Suppressor macrophage (primary cell): ENCODE measurements around the gene DGKI.
A peak's percentile ranks its signal among the peaks of the same experiment; 100 is the strongest.
"Not testable (repeated sequence)": the region's sequence is repeated elsewhere in the genome, so short reads cannot be mapped to it uniquely, and the experiment has no call there.

ENCODE experiments used
- DNase-seq, 4 experiments: peaks; one replicate each; pipeline ENCODE4 v3.0.0-alpha.2; 2020 to 2022

The DGKI gene

GRCh38 chr7:137734221-137734620, 112.6 kb downstream of the DGKI start:
- no peak for DNase-seq

- no peak for DNase-seq
These were observed 114.6 kb downstream of the DGKI start for GRCh38 chr7:137732168-137732567.

DNA sequence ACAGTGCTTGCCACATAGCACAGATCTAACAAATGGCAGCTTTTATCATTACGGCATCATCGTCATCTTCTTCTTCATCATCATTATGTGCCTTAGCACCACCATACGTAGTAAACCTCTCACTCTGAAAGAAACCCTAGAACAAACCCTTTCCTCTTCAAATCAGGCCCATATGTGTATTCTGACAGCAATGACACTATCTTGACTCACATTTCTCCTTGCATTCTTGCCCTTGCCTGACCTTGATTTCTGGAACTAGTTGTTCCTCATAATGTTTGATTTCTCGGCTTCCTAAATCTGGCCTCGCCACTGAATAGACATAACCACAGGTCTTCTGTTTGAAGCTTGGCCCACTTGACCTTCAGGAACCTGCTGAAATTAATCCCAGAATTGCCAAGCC, 115.3 kb downstream of the DGKI start:
- peak; percentile 11 to 38 (median 20) for DNase-seq

- DNase-seq: no peak
These were observed 118.3 kb downstream of the DGKI start for GRCh38 chr7:137728426-137728825.

DNA sequence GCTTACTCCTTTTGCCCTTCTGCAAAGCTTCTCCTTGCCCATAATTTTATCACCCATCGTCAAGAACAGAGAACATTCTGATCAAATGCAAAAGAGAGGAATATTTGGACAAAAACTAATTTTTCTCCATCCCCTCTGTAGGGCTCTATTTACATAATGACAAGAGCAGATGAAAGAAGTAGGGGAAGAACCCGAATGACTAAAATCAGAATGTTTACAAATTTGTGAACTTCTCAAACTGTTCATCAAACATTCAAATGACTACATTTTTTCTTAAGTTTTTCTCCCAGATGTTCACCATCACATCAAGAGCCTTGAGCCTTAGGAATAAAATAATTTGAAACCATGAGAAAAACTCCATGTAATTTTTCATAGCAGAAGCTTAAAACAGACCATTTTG, 119.4 kb downstream of the DGKI start:
- DNase-seq: no peak

GRCh38 chr7:137718355-137718754, 128.4 kb downstream of the DGKI start:
- no peak for DNase-seq

- DNase-seq: peak; percentile 76 to 89 (median 82)
These were observed 128.9 kb downstream of the DGKI start for GRCh38 chr7:137717811-137718271.

GRCh38 chr7:137717045-137717444, 129.7 kb downstream of the DGKI start:
- DNase-seq: no peak

DNA sequence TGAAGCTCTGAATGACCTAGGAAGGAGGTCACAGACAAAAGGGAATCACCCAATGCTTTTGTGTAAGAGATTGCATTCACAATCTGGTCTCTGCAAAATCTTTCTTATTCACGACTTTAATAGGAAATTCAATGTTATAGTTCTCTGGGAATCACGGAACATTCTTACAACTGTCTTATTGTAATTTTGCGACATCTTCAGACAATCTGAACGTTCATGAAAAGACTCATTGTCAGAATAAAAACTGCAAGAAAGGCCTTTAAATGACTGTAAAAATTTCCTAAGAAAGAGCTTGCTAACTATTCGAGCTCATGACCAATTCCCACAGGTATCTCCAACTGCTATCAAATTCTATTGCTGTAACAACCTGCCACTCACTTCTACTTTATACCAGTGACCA, 130.7 kb downstream of the DGKI start:
- DNase-seq: no peak

DNA sequence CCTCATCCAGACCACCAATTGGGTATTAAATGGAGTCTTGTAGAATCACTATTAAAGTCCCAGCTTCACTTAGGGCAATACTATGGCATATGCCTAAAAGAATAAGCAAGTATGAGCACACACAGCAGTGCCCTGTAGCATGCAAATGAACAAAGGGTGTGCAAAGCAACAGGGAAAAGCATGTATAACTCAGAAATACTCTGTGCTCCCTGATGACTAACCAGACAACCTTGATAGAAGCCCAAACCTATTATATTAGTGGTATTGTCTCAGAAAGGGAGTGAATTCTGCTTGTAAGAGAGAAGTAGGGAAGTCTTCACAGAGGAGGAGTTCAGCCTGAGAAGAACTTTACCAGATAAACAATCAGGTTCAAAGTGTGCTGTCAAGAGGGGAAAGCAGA, 131.2 kb downstream of the DGKI start:
- no peak for DNase-seq

DNA sequence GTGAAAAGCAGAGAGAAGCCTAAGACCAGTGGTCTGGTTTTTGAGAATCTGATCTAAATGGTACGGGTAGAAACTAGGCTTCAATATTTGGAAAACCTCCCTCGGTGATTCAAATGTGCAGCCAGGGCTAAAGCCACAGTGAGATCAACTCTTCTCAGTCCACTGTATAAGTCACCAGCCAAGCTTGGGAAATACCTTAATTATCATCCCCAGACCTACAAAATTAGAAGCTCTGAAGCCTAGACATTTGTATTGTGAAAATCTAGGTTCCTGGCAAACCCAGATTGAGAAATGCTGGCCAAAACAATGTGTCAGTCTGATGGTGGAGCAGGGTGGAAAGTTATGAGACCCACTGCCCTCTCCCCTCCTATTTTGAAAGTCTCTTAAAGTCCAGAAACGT, 131.7 kb downstream of the DGKI start:
- no peak for DNase-seq

DNA sequence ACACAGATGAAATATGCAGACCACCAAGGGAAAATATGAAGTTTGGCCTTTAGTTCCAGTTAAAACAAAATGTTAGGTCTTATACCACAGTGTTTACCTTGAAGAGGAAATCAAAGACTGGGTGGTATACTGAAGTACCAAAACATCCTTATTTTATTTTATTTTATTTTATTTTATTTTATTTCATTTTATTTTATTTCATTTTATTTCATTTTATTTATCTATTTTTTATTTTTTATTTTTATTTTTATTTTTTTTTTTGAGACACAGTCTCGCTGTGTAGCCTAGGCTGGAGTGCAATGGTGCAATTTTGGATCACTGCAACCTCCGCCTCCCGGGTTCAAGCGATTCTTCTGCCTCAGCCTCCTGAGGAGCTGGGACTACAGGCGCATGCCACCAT, 140.4 kb downstream of the DGKI start:
- not testable (repeated sequence) for DNase-seq

DNA sequence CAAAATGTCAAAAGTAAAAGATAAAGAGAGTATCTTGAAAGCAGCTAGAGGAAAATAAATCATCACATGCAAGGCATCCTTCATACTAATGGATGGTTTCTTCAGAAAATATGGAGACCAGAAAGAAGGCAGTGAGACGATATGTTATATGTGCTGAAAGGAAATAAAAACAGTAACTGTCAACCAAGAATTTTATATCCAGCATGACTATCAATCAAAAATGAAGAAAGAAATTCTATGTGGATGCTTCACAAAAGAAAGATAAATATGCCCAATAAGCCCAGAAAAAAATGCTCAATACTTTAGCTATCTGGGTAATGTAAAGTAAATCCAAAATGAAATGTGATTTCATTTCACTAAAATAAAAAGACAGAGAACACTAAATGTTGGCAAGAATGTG, 142.1 kb downstream of the DGKI start:
- no peak for DNase-seq

- DNase-seq: no peak
These were observed 143.3 kb downstream of the DGKI start for GRCh38 chr7:137703291-137704010.

DNA sequence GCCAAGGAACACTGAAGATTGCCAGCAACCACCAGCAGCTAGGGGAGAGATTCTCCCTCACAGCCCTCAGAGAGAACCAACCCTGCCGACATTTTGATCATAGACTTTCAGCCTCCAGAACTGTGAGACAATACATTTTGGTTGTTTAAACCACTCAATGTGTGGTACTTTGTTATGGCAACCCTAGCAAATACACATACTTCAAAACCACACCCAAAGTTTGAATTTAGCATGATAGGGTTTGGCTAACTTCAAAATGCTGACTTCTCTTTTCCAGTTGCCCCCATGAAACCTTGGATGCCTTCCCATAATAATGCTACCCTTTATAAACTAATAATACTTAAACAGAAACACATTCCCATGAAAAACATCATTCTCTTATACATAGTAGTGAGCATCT, 149.8 kb downstream of the DGKI start:
- DNase-seq: no peak

GRCh38 chr7:137696376-137696775, 150.4 kb downstream of the DGKI start:
- DNase-seq: no peak

GRCh38 chr7:137695942-137696341, 150.8 kb downstream of the DGKI start:
- no peak for DNase-seq

- DNase-seq: no peak
These were observed 151.3 kb downstream of the DGKI start for GRCh38 chr7:137695494-137695893.

- peak in 2 of 4 experiments; percentile 31 to 43 for DNase-seq
These were observed 152.4 kb downstream of the DGKI start for GRCh38 chr7:137694405-137694804.

DNA sequence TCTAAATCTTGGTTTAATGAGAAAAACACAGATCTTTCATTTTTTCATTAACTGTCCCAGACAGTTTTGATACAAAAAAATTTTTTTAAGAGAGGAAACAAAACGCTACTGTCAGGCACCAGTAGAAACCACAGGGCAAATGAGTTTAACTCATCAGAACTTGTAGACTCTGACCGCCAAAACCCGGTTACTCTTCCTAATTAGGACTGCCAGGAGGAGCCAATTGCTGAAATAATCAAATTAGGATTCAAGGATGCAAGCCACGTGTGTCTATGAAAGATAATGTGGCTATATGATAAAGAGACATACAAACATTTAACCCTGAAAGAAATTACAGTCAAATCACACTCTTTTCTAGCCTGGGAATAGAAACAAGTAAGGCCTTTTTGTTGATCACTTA, 154.4 kb downstream of the DGKI start:
- DNase-seq: no peak

- DNase-seq: no peak
These were observed 155.2 kb downstream of the DGKI start for GRCh38 chr7:137691566-137691965.

- no peak for DNase-seq
These were observed 156.1 kb downstream of the DGKI start for GRCh38 chr7:137690635-137691034.

- DNase-seq: no peak
These were observed 157.0 kb downstream of the DGKI start for GRCh38 chr7:137689761-137690160.

- no peak for DNase-seq
These were observed 159.1 kb downstream of the DGKI start for GRCh38 chr7:137687556-137688265.
